PC-3 (cell line): ENCODE results near the gene ASCL4. TPM values are rescaled to one million over a fixed set of nuclear protein-coding genes. Genes with fewer than 3 reads are reported as not detected.

Source experiments
- ATAC-seq: fragments of 200-7000 bp; cut with Tn5 transposase; 2 replicates; pipeline ENCODE4 v1.9.1; 2020; ENCODE audit warnings: mild to moderate bottlenecking, moderate library complexity
- BruUV-seq: library from RNA; stranded (reverse); fragments of 400-500 nt; replicated peaks from 2 replicates; lab custom pipeline; 2021; lab: Mats Ljungman, UMichigan
- CTCF ChIA-PET: fragments of 300-600 bp; sonication (Branson Sonifier 250); formaldehyde crosslinking; loops from one replicate; lab custom pipeline; 2022; ENCODE audit warnings: antibody characterized with exemption; lab: Charles Lee
- POLR2A ChIA-PET: fragments of 300-600 bp; sonication (Branson Sonifier 250); formaldehyde crosslinking; loops from one replicate; lab custom pipeline; 2022; ENCODE audit warnings: antibody characterized with exemption; ENCODE audit not compliant: unreplicated experiment; lab: Charles Lee
- DNase-seq: peaks from one replicate; pipeline ENCODE4 v3.0.0-alpha.2; 2015
- H2AFZ ChIP-seq: fragments of 300-600 bp; sonication (generic); 2 replicates; pipeline ENCODE4 v1.6.0; 2016; ENCODE audit warnings: antibody characterized with exemption, low read length
- H3F3A ChIP-seq: fragments of 300-600 bp; sonication (generic); one replicate; pipeline ENCODE4 v1.6.0; 2017; ENCODE audit warnings: antibody characterized with exemption, low read length, control low read depth, mild to moderate bottlenecking; ENCODE audit not compliant: unreplicated experiment
- H3K27ac ChIP-seq: fragments of 300-600 bp; sonication (generic); 2 replicates; pipeline ENCODE4 v1.5.1; 2016; ENCODE audit warnings: mild to moderate bottlenecking, low read length
- H3K27me3 ChIP-seq: fragments of 300-600 bp; sonication (generic); 2 replicates; pipeline ENCODE4 v1.6.1; 2016; ENCODE audit warnings: low read length, mixed read lengths
- H3K36me3 ChIP-seq: fragments of 300-600 bp; sonication (generic); 2 replicates; pipeline ENCODE4 v1.6.1; 2016; ENCODE audit warnings: low read depth, mixed run types, low read length, mixed read lengths
- H3K4me1 ChIP-seq: fragments of 300-600 bp; sonication (generic); 2 replicates; pipeline ENCODE4 v1.5.1; 2016; ENCODE audit warnings: low read length; ENCODE audit not compliant: insufficient read depth
- H3K4me2 ChIP-seq: fragments of 300-600 bp; sonication (generic); 2 replicates; pipeline ENCODE4 v1.6.0; 2016; ENCODE audit warnings: low read length
- H3K4me3 ChIP-seq: fragments of 300-600 bp; sonication (generic); 2 replicates; pipeline ENCODE4 v1.5.1; 2016; ENCODE audit warnings: mild to moderate bottlenecking, low read length, mixed read lengths
- H3K79me2 ChIP-seq: fragments of 300-600 bp; sonication (generic); 2 replicates; pipeline ENCODE4 v1.6.1; 2017; ENCODE audit warnings: low read length, mixed read lengths
- H3K9ac ChIP-seq: fragments of 300-600 bp; sonication (generic); 2 replicates; pipeline ENCODE4 v1.6.0; 2016; ENCODE audit warnings: mild to moderate bottlenecking, low read length
- H3K9me2 ChIP-seq: fragments of 300-600 bp; sonication (generic); replicated peaks from 2 replicates; pipeline ENCODE4 v1.6.1; 2016; ENCODE audit warnings: mixed run types, low read length, mixed read lengths
- H3K9me3 ChIP-seq: fragments of 300-600 bp; sonication (generic); 2 replicates; pipeline ENCODE4 v1.6.1; 2016; ENCODE audit warnings: low read length, mixed read lengths
- H4K20me1 ChIP-seq: fragments of 300-600 bp; sonication (generic); 2 replicates; pipeline ENCODE4 v1.6.1; 2016; ENCODE audit warnings: low read length, mixed read lengths
- CTCF ChIP-seq: fragments of 300-600 bp; sonication (generic); conservative IDR thresholded peaks from 2 replicates; pipeline ENCODE4 v1.5.1; 2017; ENCODE audit warnings: antibody characterized with exemption, low read depth, mild to moderate bottlenecking, low read length
- EZH2 ChIP-seq: fragments of 300-600 bp; sonication (generic); IDR thresholded peaks from one replicate; pipeline ENCODE4 v1.6.1; 2017; ENCODE audit warnings: antibody characterized with exemption, mild to moderate bottlenecking, low read length; ENCODE audit not compliant: unreplicated experiment
- EZH2phosphoT487 ChIP-seq: fragments of 300-600 bp; sonication (generic); IDR thresholded peaks from 2 replicates; pipeline ENCODE4 v1.6.1; 2018; ENCODE audit warnings: mild to moderate bottlenecking, antibody characterized with exemption, low read length, borderline replicate concordance
- intact Hi-C: fragments of 100-400 bp; cut with micrococcal nuclease; formaldehyde crosslinking; loops from 2 replicates; pipeline ENCODE4 v1.9.0; 2023
- total RNA-seq: library from RNA; depleted of rRNA; stranded (reverse); fragments of >200 nt; gene quantifications from 2 replicates; pipeline ENCODE4 v1.2.3, GENCODE V29; 2014

ASCL4 gene
- total RNA-seq, 1 experiment from 2014 or later: not detected

GRCh38 chr12:107805488-107806180 is 31.1 kb downstream of the ASCL4 start:
- Histone ChIP-seq H3K9ac (no peak overlapping the region), H3K36me3 (no peaks in the 10 kb centered on the region), H3K79me2 (no peaks in the 10 kb centered on the region), H3K27me3 (peaks cover 37% of the 10 kb centered on the region), H3K9me2 (no peaks in the 10 kb centered on the region), H3K9me3 (no peaks in the 10 kb centered on the region), H4K20me1 (no peaks in the 10 kb centered on the region), H3K4me2 (no peak overlapping the region), H3K4me3 (no peak overlapping the region), H3K27ac (no peak overlapping the region), H3K4me1 (no peaks in the 10 kb centered on the region), H3F3A (no peaks in the 10 kb centered on the region), H2AFZ (no peak overlapping the region)
- no peak for ATAC-seq
- no peak for DNase-seq
- intact Hi-C loops: no loop called here
- no TSS peak for BruUV-seq
- POLR2A ChIA-PET: no interaction called here
- TF ChIP-seq EZH2: no peak
- CTCF ChIA-PET: no interaction called here

- no TSS peak for BruUV-seq
- POLR2A ChIA-PET: no interaction called here
Measured at GRCh38 chr12:107807471-107808150, 33.1 kb downstream of the ASCL4 start.

GRCh38 chr12:107817250-107817649 is 42.7 kb downstream of the ASCL4 start:
- no peak for ATAC-seq
- Histone ChIP-seq H3K9me2 (no peaks in the 10 kb centered on the region), H3K9ac (no peak overlapping the region), H3K79me2 (no peaks in the 10 kb centered on the region), H3K4me1 (no peaks in the 10 kb centered on the region), H3K4me2 (no peak overlapping the region), H3F3A (no peaks in the 10 kb centered on the region), H4K20me1 (no peaks in the 10 kb centered on the region), H2AFZ (no peak overlapping the region), H3K27ac (no peak overlapping the region), H3K27me3 (peaks cover 37% of the 10 kb centered on the region), H3K36me3 (no peaks in the 10 kb centered on the region), H3K4me3 (no peak overlapping the region), H3K9me3 (peaks cover 8% of the 10 kb centered on the region)
- no TSS peak for BruUV-seq
- POLR2A ChIA-PET: no interaction called here
- CTCF ChIA-PET: no interaction called here
- DNase-seq: no peak
- intact Hi-C loops: no loop called here
- no peak for TF ChIP-seq CTCF
- no peak for TF ChIP-seq EZH2phosphoT487
- no peak for TF ChIP-seq EZH2

More at GRCh38 chr12:107807471-107808150, 33.1 kb downstream of the ASCL4 start:
- no peak overlapping the region for H3K4me3 ChIP-seq
- no peaks in the 10 kb centered on the region for H3K9me3 ChIP-seq
- CTCF ChIA-PET: interaction anchor here (0.7 kb wide), 1 partner anchor 119 kb away, joined by 3 read pairs; no protein-coding TSS in a partner anchor
- H3K9ac ChIP-seq: no peak overlapping the region
- no peaks in the 10 kb centered on the region for H4K20me1 ChIP-seq
- no peak overlapping the region for H2AFZ ChIP-seq
- H3K36me3 ChIP-seq: no peaks in the 10 kb centered on the region
- no peak for ATAC-seq
- no peaks in the 10 kb centered on the region for H3F3A ChIP-seq
- no peak overlapping the region for H3K4me2 ChIP-seq
- no peak for DNase-seq
- no peaks in the 10 kb centered on the region for H3K79me2 ChIP-seq
- intact Hi-C loops: no loop called here
- TF ChIP-seq EZH2 (no peak), EZH2phosphoT487 (no peak), CTCF (no peak)
- H3K9me2 ChIP-seq: no peaks in the 10 kb centered on the region
- H3K4me1 ChIP-seq: no peaks in the 10 kb centered on the region
- peaks cover 26% of the 10 kb centered on the region for H3K27me3 ChIP-seq
- no peak overlapping the region for H3K27ac ChIP-seq
